ENCODE measurements around the gene BDH1. TPM values are rescaled to one million over a fixed set of nuclear protein-coding genes. Genes with fewer than 3 reads are reported as not detected.

BDH1 gene
- total and polyA plus RNA-seq, 2 of the 13 experiments (the other 11 are each of a cell fraction or from before 2014, with no cell fraction given), result 21.2 to 71.9 TPM

DNA sequence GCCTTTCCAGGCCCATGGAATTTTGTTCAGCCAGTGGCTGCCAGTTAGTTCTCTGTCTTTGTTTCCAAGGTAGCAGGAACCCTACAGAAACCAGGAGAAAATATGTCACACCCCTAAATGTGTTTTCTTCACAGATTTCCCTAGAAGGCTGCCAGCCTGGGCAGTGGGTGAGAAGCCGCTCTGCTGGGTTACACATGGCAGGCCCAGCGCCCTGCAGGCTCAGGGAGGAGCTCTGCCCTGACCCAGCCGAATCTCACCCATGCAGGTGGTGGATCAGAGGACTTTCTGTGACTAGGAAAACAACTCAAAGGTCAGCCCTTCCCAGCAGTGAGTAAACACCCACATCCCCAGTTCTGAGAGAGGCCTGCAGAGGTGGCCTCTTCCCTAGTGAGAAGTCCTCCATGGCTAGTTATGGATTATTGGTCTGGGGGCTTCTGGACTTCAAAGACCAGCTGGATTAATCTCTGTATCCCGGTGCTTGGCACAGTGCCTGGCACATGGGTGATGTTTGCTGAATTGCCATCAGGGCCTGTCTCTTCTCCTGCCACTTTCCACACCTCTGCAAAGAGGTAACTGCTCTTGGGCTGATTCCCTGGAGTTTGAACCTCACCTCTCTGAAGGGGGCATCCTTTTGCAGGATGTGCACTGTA is 34.7 kb upstream of the BDH1 start (continued):
- TF ChIP-seq ZIK1 (CRISPR knock-in tag; IDR thresholded peaks at IDR 0.05; ENCODE audit: borderline replicate concordance, low read depth) (0 out of 2 replicates have a peak, but pooled peaks have one; percentile 32), ZNF572 (CRISPR knock-in tag; IDR thresholded peaks at IDR 0.05) (no peak), ZNF121 (CRISPR knock-in tag; IDR thresholded peaks at IDR 0.05) (peak; percentile 62; the same call in 1 of the 2 replicates), RARG (CRISPR knock-in tag; IDR thresholded peaks at IDR 0.05; ENCODE audit: low read depth) (no peak), ISL2 (CRISPR knock-in tag; IDR thresholded peaks at IDR 0.05) (peak; percentile 79), WIZ (CRISPR knock-in tag; IDR thresholded peaks at IDR 0.05) (no peak), IRF2 (CRISPR knock-in tag; IDR thresholded peaks at IDR 0.05) (peak; percentile 78), AFF4 (CRISPR knock-in tag; IDR thresholded peaks at IDR 0.05) (peak; percentile 73; the same call in 1 of the 2 replicates), ZNF292 (CRISPR knock-in tag; IDR thresholded peaks at IDR 0.05; ENCODE audit: borderline replicate concordance, low read depth) (peak; percentile 99), ZNF678 (CRISPR knock-in tag; IDR thresholded peaks at IDR 0.05) (peak; percentile 48; the same call in 1 of the 2 replicates), ZFAT (CRISPR knock-in tag; conservative IDR thresholded peaks at IDR 0.05) (no peak), ZZZ3 (CRISPR knock-in tag; IDR thresholded peaks at IDR 0.05; ENCODE audit: borderline replicate concordance) (peak; percentile 34; the same call in 1 of the 2 replicates), ZNF264 (CRISPR knock-in tag; IDR thresholded peaks at IDR 0.05) (peak; percentile 7; the same call in 1 of the 2 replicates), KLF16 (CRISPR knock-in tag; IDR thresholded peaks at IDR 0.05) (0 out of 4 replicates have a peak, but pooled peaks of 1 of the 2 experiments have one; percentile 67), ZNF605 (CRISPR knock-in tag; IDR thresholded peaks at IDR 0.05) (peak; percentile 93), HDAC6 (IDR thresholded peaks at IDR 0.05; ENCODE audit: low read depth, low read length) (no peak), SAP130 (CRISPR knock-in tag; IDR thresholded peaks at IDR 0.05; ENCODE audit: low read depth) (peak; percentile 82), NR2C2 (CRISPR knock-in tag; IDR thresholded peaks at IDR 0.05; ENCODE audit: borderline replicate concordance) (peak; percentile 76), TEAD2 (CRISPR knock-in tag; IDR thresholded peaks at IDR 0.05) (no peak), GABPB1 (CRISPR knock-in tag; IDR thresholded peaks at IDR 0.05) (peak; percentile 55), RARA (CRISPR knock-in tag; IDR thresholded peaks at IDR 0.05) (peak; percentile 89), ZNF777 (CRISPR knock-in tag; IDR thresholded peaks at IDR 0.05) (0 out of 2 replicates have a peak, but pooled peaks have one; percentile 19), ZBTB2 (CRISPR knock-in tag; IDR thresholded peaks at IDR 0.05; ENCODE audit: low read depth) (no peak), MED8 (CRISPR knock-in tag; IDR thresholded peaks at IDR 0.05; ENCODE audit: insufficient replicate concordance) (peak; percentile 80)
- TF ChIP-seq, protein P1, sequence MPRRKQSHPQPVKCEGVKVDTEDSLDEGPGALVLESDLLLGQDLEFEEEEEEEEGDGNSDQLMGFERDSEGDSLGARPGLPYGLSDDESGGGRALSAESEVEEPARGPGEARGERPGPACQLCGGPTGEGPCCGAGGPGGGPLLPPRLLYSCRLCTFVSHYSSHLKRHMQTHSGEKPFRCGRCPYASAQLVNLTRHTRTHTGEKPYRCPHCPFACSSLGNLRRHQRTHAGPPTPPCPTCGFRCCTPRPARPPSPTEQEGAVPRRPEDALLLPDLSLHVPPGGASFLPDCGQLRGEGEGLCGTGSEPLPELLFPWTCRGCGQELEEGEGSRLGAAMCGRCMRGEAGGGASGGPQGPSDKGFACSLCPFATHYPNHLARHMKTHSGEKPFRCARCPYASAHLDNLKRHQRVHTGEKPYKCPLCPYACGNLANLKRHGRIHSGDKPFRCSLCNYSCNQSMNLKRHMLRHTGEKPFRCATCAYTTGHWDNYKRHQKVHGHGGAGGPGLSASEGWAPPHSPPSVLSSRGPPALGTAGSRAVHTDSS (CRISPR knock-in tag; conservative IDR thresholded peaks at IDR 0.05), result no peak
